Measurements from ENCODE around the gene EZR.

- TF ChIP-seq, protein P1, sequence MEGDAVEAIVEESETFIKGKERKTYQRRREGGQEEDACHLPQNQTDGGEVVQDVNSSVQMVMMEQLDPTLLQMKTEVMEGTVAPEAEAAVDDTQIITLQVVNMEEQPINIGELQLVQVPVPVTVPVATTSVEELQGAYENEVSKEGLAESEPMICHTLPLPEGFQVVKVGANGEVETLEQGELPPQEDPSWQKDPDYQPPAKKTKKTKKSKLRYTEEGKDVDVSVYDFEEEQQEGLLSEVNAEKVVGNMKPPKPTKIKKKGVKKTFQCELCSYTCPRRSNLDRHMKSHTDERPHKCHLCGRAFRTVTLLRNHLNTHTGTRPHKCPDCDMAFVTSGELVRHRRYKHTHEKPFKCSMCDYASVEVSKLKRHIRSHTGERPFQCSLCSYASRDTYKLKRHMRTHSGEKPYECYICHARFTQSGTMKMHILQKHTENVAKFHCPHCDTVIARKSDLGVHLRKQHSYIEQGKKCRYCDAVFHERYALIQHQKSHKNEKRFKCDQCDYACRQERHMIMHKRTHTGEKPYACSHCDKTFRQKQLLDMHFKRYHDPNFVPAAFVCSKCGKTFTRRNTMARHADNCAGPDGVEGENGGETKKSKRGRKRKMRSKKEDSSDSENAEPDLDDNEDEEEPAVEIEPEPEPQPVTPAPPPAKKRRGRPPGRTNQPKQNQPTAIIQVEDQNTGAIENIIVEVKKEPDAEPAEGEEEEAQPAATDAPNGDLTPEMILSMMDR (IDR thresholded peaks at IDR 0.05), result no peak
- TF ChIP-seq EZH2 (IDR thresholded peaks at IDR 0.05; ENCODE audit: borderline replicate concordance, insufficient read depth, low read depth, low read length, poor library complexity, severe bottlenecking), result no peak
Observed at GRCh38 chr6:158769771-158770432, 49.3 kb downstream of the EZR start.
